Vagina (tissue), 2 donors: ENCODE measurements around the gene MICB.

Experiments
- CTCF ChIP-seq, 3 experiments: fragments of 450-650 bp in 2 of 3; fragments of 200-600 bp in 1 of 3; sonication (generic) in 1 of 3; IDR thresholded peaks; one replicate each; pipeline ENCODE4 v1.5.1; 2017 to 2019; ENCODE audit warnings: antibody characterized with exemption in 3 of 3, mild to moderate bottlenecking in 2 of 3, moderate library complexity in 2 of 3
- POLR2AphosphoS5 ChIP-seq, 2 donors: sonication (generic); formaldehyde crosslinking; IDR thresholded peaks; one replicate each; pipeline ENCODE4 v1.9.0; 2017; ENCODE audit warnings: antibody characterized with exemption in 2 of 2, mild to moderate bottlenecking in 2 of 2, low read depth in 1 of 2; ENCODE audit not compliant: insufficient read depth in 1 of 2

- TF ChIP-seq POLR2AphosphoS5 (IDR thresholded peaks at IDR 0.05; ENCODE audit: insufficient read depth in 1 of 2, low read depth in 1 of 2) (no peak), CTCF (IDR thresholded peaks at IDR 0.05) (no peak)
Observed at GRCh38 chr6:31473780-31474761, 23.9 kb upstream of the MICB start.
